Heart left ventricle (tissue), 16 donors: ENCODE measurements around the gene ADGRD1. TPM values are rescaled to one million over a fixed set of nuclear protein-coding genes. Genes with fewer than 3 reads are reported as not detected.

ENCODE experiments used
- ATAC-seq, 4 donors: fragments of 200-7000 bp; cut with Tn5 transposase; one replicate each; pipeline ENCODE4 v1.9.1; 2020 to 2022; ENCODE audit warnings: moderate library complexity in 4 of 4, mild to moderate bottlenecking in 3 of 4, moderate number of reproducible peaks in 1 of 4
- DNase-seq, 5 donors: peaks; one replicate each; pipeline ENCODE4 v3.0.0-alpha.2; 2020
- H3K27ac ChIP-seq, 12 donors: fragments of 200-600 bp; sonication (generic) in 4 of 12; one replicate each; pipeline versions ENCODE4 v1.5.0 to v1.8.0; 2016 to 2022; ENCODE audit warnings: mild to moderate bottlenecking in 2 of 12
- H3K27me3 ChIP-seq, 9 donors: fragments of 200-600 bp; sonication (generic) in 2 of 9; one replicate each; pipeline versions ENCODE4 v1.5.1 to v1.8.0; 2016 to 2022; ENCODE audit warnings: mild to moderate bottlenecking in 3 of 9
- H3K36me3 ChIP-seq, 9 donors: fragments of 200-600 bp; sonication (generic) in 2 of 9; one replicate each; pipeline versions ENCODE4 v1.5.0 to v1.8.0; 2018 to 2022; ENCODE audit warnings: mild to moderate bottlenecking in 2 of 9
- H3K4me1 ChIP-seq, 12 donors: fragments of 200-600 bp; sonication (generic) in 4 of 12; one replicate each; pipeline versions ENCODE4 v1.5.0 to v1.8.0; 2016 to 2022; ENCODE audit warnings: mild to moderate bottlenecking in 3 of 12
- H3K4me3 ChIP-seq, 12 donors: fragments of 200-600 bp; sonication (generic) in 4 of 12; one replicate each; pipeline versions ENCODE4 v1.5.0 to v1.8.0; 2017 to 2022; ENCODE audit warnings: mild to moderate bottlenecking in 9 of 12, moderate library complexity in 4 of 12
- H3K9me3 ChIP-seq, 12 donors: fragments of 200-600 bp; sonication (generic) in 4 of 12; one replicate each; pipeline versions ENCODE4 v1.5.0 to v1.8.0; 2016 to 2022; ENCODE audit warnings: mild to moderate bottlenecking in 1 of 12
- CTCF ChIP-seq, 12 donors: fragments of 200-600 bp; sonication (generic) in 4 of 12; IDR thresholded peaks; one replicate each; pipeline versions ENCODE4 v1.5.0 to v1.8.0; 2018 to 2022; ENCODE audit warnings: antibody characterized with exemption in 12 of 12, mild to moderate bottlenecking in 5 of 12
- POLR2A ChIP-seq, 2 donors: fragments of 450-650 bp; IDR thresholded peaks; one replicate each; pipeline ENCODE4 v1.6.1; 2017; ENCODE audit warnings: antibody characterized with exemption in 2 of 2, mild to moderate bottlenecking in 2 of 2, moderate library complexity in 2 of 2
- WGBS, 4 donors: extraction: QIAGEN DNeasy Blood & Tissue Kit in 2 of 4; methylation state at CpG; one replicate each; pipeline versions ENCODE4 v1.1.5 to v1.1.7; 2013 to 2018; 5-methylcytosine and 5-hydroxymethylcytosine counted together
- intact Hi-C, 10 donors: fragments of 100-400 bp; cut with DNase I; formaldehyde crosslinking; loops; one replicate each; pipeline versions ENCODE4 v1.11.1 to v1.14.2; 2022
- polyA plus RNA-seq, 2 donors: library from polyadenylated mRNA; stranded (reverse); fragments of 200-250 nt; gene quantifications; one replicate each; pipeline ENCODE4 v1.2.3, GENCODE V29; 2013
- total RNA-seq, 9 donors: library from RNA; depleted of rRNA in 2 of 9; stranded (reverse); fragments of >200 nt in 2 of 9; fragmentation: NEBNext Ultra II Directional in 3 of 9; extraction: Animal tissue kit (Norgen Biotek cat#: 25700) in 3 of 9; gene quantifications; one replicate each; pipeline versions ENCODE4 v1.1.0 to v1.2.4, GENCODE V29; 2016 to 2023
- donor health status: ischemic (EF 13 %, LVEDD 7.1; RV severe dilation, severe dysfunction).
- donor health status: healthy with polysubstance abuse.
- donor health status: DM: no; HTN: yes; CAD: no.
- donor health status: DM: no; HTN: no; CAD: no.
- donor health status: ischemic (EF 25% LVEDD 6.9; RV normal size, moderate dysfunction).
- donor health status: ischemic (EF 25% LVEDD 5.7; RV mildly dilated, moderate dysfunction).
- donor health status: healthy.
- donor health status: DM: yes; HTN: yes; CAD: no.
- donor health status: ischemic (EF 35%, LVEDD 5.7; RV mildly dilated, moderate dysfunction).
- donor health status: nonischemic (EF 11% LVEDD 7.7; RV severe dilation, severe dysfunction).
- donor health status: DM: yes; HTN: yes; CAD: no.
- donor health status: PGD.
- donor health status: ischemic (EF 29% LVEDD 5.4; RV normal size, mild dysfunction).
- donor health status: nonischemic (EF 23%, LVEDD 6.1; RV moderate dilation, normal function).

The ADGRD1 gene
- total and polyA plus RNA-seq, 11 donors, result 22.7 to 109 (median 66.3) TPM

GRCh38 chr12:131007740-131008117 is 54.0 kb downstream of the ADGRD1 start:
- Histone ChIP-seq H3K27ac (peak overlapping the region in 10 of 12 donors; percentile 2 to 80 (median 66)), H3K4me3 (no peak overlapping the region), H3K27me3 (no peaks in the 10 kb centered on the region), H3K4me1 (peaks cover 0 to 35% (median 13%) of the 10 kb centered on the region in 12 donors), H3K36me3 (peaks cover 0 to 46% (median 3%) of the 10 kb centered on the region in 9 donors), H3K9me3 (no peaks in the 10 kb centered on the region)
- intact Hi-C loops, result loop anchor here in 2 of 10 donors (2.0 to 10.0 kb wide), 2 partner anchors 47 to 93 kb away; no protein-coding TSS in a partner anchor
- no peak for DNase-seq
- TF ChIP-seq CTCF (IDR thresholded peaks at IDR 0.05), result no peak
- no peak for TF ChIP-seq POLR2A (IDR thresholded peaks at IDR 0.05)
- ATAC-seq, result no peak
- WGBS, 4 donors, result 36 to 74% (median 66%) methylated on average over 3 of the region's 3 CpGs

GRCh38 chr12:131008131-131008912 is 54.6 kb downstream of the ADGRD1 start:
- Histone ChIP-seq H3K9me3 (no peaks in the 10 kb centered on the region), H3K27ac (peak overlapping the region in 8 of 12 donors; percentile 2 to 80 (median 71)), H3K36me3 (peaks cover 0 to 43% (median 3%) of the 10 kb centered on the region in 9 donors), H3K4me1 (peaks cover 0 to 29% (median 13%) of the 10 kb centered on the region in 12 donors), H3K4me3 (no peak overlapping the region), H3K27me3 (no peaks in the 10 kb centered on the region)
- WGBS, 4 donors, result 81 to 84% (median 82%) methylated on average over 22 to 26 of the region's 26 CpGs
- DNase-seq (no peak), ATAC-seq (no peak)
- TF ChIP-seq POLR2A (IDR thresholded peaks at IDR 0.05), result no peak
- no peak for TF ChIP-seq CTCF (IDR thresholded peaks at IDR 0.05)
- intact Hi-C loops, result loop anchor here in 1 of 10 donors (10.0 kb wide), 1 partner anchor 94 kb away; no protein-coding TSS in a partner anchor

GRCh38 chr12:131008913-131009270 is 55.2 kb downstream of the ADGRD1 start:
- TF ChIP-seq POLR2A (IDR thresholded peaks at IDR 0.05), result no peak
- TF ChIP-seq CTCF (IDR thresholded peaks at IDR 0.05), result no peak
- DNase-seq, result no peak
- ATAC-seq, result no peak

More at GRCh38 chr12:131008913-131009270, 55.2 kb downstream of the ADGRD1 start:
- Histone ChIP-seq H3K27me3 (no peaks in the 10 kb centered on the region), H3K9me3 (no peaks in the 10 kb centered on the region), H3K27ac (peak overlapping the region in 3 of 12 donors; percentile 63 to 80 (median 78)), H3K4me1 (peaks cover 0 to 29% (median 12%) of the 10 kb centered on the region in 12 donors), H3K4me3 (no peak overlapping the region), H3K36me3 (peaks cover 0 to 43% (median 6%) of the 10 kb centered on the region in 9 donors)
- 79 to 93% (median 89%) methylated on average over 12 to 17 of the region's 17 CpGs for WGBS, 4 donors
- intact Hi-C loops, result loop anchor here in 1 of 10 donors (10.0 kb wide), 1 partner anchor 94 kb away; no protein-coding TSS in a partner anchor
